Activated CD8-positive, alpha-beta T cell treated with anti-CD3 and anti-CD28 coated beads, Interleukin-2, amount 10 ng/mL, durations not matched to agents 7 days and 5 days (primary cell): ENCODE measurements around the gene RPL23. TPM values are rescaled to one million over a fixed set of nuclear protein-coding genes. Genes with fewer than 3 reads are reported as not detected.
A peak's percentile ranks its signal among the peaks of the same experiment; 100 is the strongest.

Experiments used
- ATAC-seq: fragments of 150-1000 bp; cut with Tn5 transposase; one replicate; pipeline ENCODE4 v1.10.0; 2021; ENCODE audit warnings: moderate library complexity
- CTCF ChIA-PET: fragments of 350-600 bp; sonication (Branson Sonifier 250); formaldehyde crosslinking; loops from one replicate; lab custom pipeline; 2021; ENCODE audit warnings: antibody characterized with exemption; lab: Charles Lee
- POLR2A ChIA-PET: fragments of 350-600 bp; sonication (Branson Sonifier 250); formaldehyde crosslinking; loops from one replicate; lab custom pipeline; 2021; ENCODE audit warnings: antibody characterized with exemption; lab: Charles Lee
- DNase-seq: peaks from one replicate; pipeline ENCODE4 v3.0.0-alpha.2; 2020
- H3K27ac Mint-ChIP-seq: one replicate; pipeline ENCODE4 v1.8.0; 2021; ENCODE audit warnings: mild to moderate bottlenecking, mixed read lengths
- H3K27me3 Mint-ChIP-seq: one replicate; pipeline ENCODE4 v1.8.0; 2021; ENCODE audit warnings: low read depth, mixed read lengths
- H3K36me3 Mint-ChIP-seq: one replicate; pipeline ENCODE4 v1.8.0; 2021; ENCODE audit warnings: low read depth, mixed read lengths
- H3K4me1 Mint-ChIP-seq: one replicate; pipeline ENCODE4 v1.8.0; 2021; ENCODE audit warnings: low read depth, mixed read lengths
- H3K4me3 Mint-ChIP-seq: one replicate; pipeline ENCODE4 v1.8.0; 2021; ENCODE audit warnings: mild to moderate bottlenecking, mixed read lengths
- H3K9me3 Mint-ChIP-seq: one replicate; pipeline ENCODE4 v1.8.0; 2022; ENCODE audit warnings: mixed read lengths; ENCODE audit not compliant: insufficient read depth
- total RNA-seq, 2 experiments: library from RNA; stranded (reverse); gene quantifications; one replicate each; pipeline ENCODE4 v1.2.3, GENCODE V29; 2021

RPL23 gene
- total RNA-seq, 2 experiments from 2014 or later = 1,130 to 1,164 TPM

DNA sequence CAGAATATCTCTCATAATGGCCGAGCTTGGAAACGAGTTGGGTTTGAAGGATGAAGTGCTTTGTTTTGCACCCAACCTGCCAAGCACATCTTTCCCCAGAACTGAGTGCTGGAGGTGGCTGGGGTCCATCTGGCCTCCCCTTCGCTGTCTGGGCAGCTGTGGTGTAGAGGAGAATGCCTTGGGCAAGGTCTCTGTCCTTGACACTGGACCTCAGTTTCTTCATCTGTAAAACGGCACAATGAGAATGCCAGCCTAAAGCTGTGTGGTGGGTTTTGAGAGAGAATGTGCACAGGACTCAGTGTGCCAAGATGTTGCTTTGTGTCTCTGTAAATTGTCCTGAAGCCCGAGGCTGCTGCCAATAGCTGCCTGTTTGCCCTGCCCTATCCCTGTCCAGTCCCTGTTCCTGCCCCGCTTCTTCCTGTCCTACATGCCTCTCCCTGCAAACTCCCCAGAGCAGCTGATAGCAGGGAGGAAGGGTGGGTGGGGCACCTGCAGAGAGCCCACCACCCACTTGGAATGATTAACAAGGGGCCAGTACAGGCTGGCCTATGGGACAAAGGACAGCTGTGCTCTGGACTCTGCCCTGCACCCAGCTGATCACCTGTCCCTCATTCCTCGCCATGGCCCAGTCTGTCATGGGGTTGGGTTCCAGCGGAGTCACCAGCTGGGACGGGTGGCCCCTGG, 31.7 kb upstream of the RPL23 start:
- Mint-ChIP-seq H3K4me1 (peaks cover 94% of the 10 kb centered on the region), H3K9me3 (no peaks in the 10 kb centered on the region), H3K27me3 (no peaks in the 10 kb centered on the region), H3K36me3 (peaks cover 90% of the 10 kb centered on the region), H3K4me3 (peak overlapping the region; percentile 37), H3K27ac (peak overlapping the region; percentile 76)
- ChIA-PET CTCF (interaction anchor here (0.9 to 4.9 kb wide), 5 partner anchors 13 to 98 kb away, joined by 3 to 21 read pairs (median 4); partner anchors contain the start of gene LASP1), POLR2A (interaction anchor here (0.6 to 3.3 kb wide), 6 partner anchors 8 to 48 kb away, joined by 3 to 25 read pairs (median 6); partner anchors contain the start of genes LASP1 and LASP1NB)
- ATAC-seq = no peak
- DNase-seq = no peak

DNA sequence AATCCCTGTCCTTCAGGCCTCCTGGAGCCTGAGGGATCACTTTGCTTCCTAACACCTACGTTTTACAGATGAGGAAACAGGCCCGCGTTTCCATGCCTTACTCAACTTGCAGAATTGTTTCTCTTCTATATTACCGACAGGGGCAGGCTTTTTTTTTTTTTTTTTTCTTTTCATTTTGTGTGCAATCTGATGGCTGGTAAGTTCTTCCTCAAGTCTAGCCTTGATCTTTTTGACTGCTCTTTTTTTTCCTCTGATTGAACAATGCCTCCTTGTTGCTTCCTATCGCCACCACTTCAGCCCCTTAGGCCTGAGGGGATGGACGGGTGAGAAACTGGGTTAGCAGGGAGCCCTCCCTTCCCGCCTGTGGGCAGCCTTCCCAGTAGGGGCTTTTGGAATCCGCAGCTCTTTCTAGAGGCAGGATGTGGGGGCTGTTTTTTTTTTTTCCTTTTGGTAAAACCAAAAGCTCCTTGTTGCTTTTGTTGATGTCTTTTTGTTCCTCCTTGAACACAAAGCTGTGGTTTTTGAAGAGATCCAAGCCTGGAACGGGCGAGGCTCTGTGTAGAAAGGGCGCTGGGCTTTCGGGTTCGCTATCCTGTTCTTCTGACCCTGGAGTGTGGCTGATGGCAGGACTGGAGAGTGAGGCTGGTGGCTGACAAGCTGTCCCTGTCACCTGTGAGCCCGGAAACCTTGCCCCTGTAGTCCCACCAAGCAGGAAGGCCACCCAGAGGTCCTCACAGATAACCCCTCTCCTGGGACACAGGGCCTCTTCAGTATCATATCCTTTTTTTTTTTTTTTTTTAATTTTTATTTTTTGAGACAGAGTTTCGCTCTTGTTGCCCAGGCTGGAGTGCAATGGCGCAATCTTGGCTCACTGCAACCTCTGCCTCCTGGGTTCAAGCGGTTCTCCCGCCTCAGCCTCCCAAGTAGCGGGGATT, 30.3 kb upstream of the RPL23 start:
- ChIA-PET POLR2A (interaction anchor here (0.8 to 3.3 kb wide), 3 partner anchors 9 to 315 kb away, joined by 3 to 25 read pairs (median 5); partner anchors contain the start of gene LASP1), CTCF (interaction anchor here (1.0 to 4.9 kb wide), 3 partner anchors 14 to 99 kb away, joined by 7 to 21 read pairs (median 7); partner anchors contain the start of gene LASP1)
- Mint-ChIP-seq H3K9me3 (no peaks in the 10 kb centered on the region), H3K4me1 (peaks cover 91% of the 10 kb centered on the region), H3K27me3 (no peaks in the 10 kb centered on the region), H3K4me3 (peak overlapping the region; percentile 54), H3K36me3 (peaks cover 91% of the 10 kb centered on the region), H3K27ac (peak overlapping the region; percentile 88)
- DNase-seq = no peak
- peak; percentile 41 for ATAC-seq

DNA sequence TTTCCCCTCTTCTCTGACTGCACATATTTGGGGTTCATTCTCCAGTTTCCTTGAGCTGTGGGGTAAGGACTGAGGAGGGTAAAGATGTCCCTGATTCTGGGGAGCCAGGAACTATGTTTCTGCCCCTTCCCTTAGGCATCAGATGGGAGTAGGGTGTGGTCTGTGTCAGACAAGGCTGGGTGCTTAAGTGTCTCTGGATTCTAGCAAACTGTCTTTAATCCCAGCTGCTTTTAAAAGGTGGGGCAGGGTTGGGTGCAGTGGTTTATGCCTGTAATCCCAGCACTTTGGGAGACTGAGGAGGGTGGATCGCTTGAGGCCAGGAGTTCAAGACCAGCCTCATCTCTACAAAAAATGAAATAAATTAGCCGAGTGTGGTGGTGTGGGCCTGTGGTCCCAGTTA, 29.3 kb upstream of the RPL23 start:
- ChIA-PET POLR2A (interaction anchor here (0.9 to 3.0 kb wide), 3 partner anchors 11 to 19 kb away, joined by 3 to 16 read pairs (median 10); partner anchors contain the start of gene LASP1), CTCF (interaction anchor here (0.9 to 2.9 kb wide), 4 partner anchors 11 to 100 kb away, joined by 3 to 15 read pairs (median 7); no protein-coding TSS in a partner anchor)
- H3K4me1 Mint-ChIP-seq = peaks cover 91% of the 10 kb centered on the region
- H3K4me3 Mint-ChIP-seq = peak overlapping the region; percentile 58
- H3K9me3 Mint-ChIP-seq = no peaks in the 10 kb centered on the region
- ATAC-seq (no peak), DNase-seq (no peak)
- peaks cover 91% of the 10 kb centered on the region for H3K36me3 Mint-ChIP-seq
- H3K27ac Mint-ChIP-seq = peak overlapping the region; percentile 88
- no peaks in the 10 kb centered on the region for H3K27me3 Mint-ChIP-seq

DNA sequence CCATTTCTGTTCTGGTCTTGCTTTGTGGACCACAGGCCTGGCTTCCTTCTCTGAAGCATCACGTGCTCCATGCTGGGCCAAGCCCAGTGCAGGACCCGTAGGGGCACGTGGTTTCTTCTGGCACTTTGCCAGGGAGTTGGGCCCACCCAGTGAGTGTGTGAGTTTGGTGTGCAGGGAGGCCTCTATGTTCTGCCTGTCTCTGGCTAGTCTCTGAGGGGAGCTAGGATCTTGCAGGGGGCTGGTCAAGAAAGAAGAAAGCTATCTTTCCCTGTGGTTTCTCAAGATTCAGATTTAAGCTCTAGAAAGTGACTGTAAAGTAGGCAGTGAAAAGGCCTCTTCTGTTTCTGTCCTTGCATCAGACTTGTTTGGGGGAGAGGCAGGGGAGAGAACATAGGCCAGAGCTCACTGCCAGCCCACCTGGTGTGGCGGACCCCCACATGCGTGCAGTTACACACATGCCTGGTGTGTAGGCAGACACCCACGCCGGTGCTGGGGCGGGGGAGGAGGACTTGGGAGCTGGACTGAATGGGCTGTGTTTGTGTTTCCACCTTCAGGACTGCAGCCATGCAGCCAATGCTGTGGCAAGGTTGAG, 28.2 kb upstream of the RPL23 start:
- Mint-ChIP-seq H3K4me3 (peak overlapping the region; percentile 58), H3K9me3 (no peaks in the 10 kb centered on the region), H3K27ac (peak overlapping the region; percentile 88), H3K36me3 (peaks cover 90% of the 10 kb centered on the region), H3K27me3 (no peaks in the 10 kb centered on the region), H3K4me1 (peaks cover 92% of the 10 kb centered on the region)
- DNase-seq = peak; percentile 77
- POLR2A ChIA-PET = interaction anchor here (0.9 to 3.0 kb wide), 7 partner anchors 8 to 28 kb away, joined by 3 to 16 read pairs (median 7); partner anchors contain the start of genes LASP1 and RPL23
- CTCF ChIA-PET = interaction anchor here (1.1 to 3.0 kb wide), 9 partner anchors 10 to 120 kb away, joined by 3 to 15 read pairs (median 8); partner anchors contain the start of genes LASP1 and LASP1NB
- peak; percentile 12 for ATAC-seq

DNA sequence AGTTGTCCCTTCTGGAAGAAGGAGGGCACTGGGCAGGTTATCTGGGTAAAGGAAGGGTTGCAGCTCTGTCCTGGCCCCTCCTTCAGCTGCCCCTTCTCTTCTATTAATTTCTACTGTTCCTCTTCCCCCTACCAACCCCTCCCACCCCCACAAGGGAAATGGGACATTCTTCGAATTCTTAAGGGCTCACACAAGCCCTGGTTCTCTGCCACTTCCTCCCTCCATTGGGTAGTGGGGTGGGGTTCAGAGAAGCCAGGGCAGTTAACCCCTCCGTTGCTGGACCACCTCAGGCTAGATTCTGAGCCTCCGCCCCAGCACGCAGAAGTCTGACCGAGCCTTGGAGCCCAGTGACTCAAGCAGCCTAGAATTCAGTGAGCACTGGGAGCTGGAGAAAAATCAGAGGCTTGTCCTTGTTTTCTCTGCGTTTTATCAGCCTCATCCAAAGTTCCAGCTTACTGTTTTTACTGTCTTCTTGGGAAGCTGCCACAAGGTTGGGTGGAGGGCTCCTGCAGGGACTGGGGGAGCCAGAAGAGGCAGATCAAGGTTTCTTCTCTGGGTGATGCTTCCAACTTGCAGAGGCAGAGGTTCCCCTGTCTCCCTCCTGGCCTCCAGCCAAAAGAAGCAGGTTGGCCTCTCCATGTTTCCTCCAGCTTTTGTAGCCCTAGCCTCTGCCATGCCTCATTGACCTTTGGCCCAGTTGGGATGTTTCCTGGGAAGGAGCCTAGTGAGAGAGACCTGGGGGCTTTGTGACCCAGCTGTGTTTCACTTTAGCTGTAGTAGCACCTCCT, 26.6 kb upstream of the RPL23 start:
- peaks cover 76% of the 10 kb centered on the region for H3K36me3 Mint-ChIP-seq
- POLR2A ChIA-PET = interaction anchor here (1.1 to 3.0 kb wide), 3 partner anchors 9 to 26 kb away, joined by 3 to 16 read pairs (median 4); partner anchors contain the start of genes LASP1 and RPL23

DNA sequence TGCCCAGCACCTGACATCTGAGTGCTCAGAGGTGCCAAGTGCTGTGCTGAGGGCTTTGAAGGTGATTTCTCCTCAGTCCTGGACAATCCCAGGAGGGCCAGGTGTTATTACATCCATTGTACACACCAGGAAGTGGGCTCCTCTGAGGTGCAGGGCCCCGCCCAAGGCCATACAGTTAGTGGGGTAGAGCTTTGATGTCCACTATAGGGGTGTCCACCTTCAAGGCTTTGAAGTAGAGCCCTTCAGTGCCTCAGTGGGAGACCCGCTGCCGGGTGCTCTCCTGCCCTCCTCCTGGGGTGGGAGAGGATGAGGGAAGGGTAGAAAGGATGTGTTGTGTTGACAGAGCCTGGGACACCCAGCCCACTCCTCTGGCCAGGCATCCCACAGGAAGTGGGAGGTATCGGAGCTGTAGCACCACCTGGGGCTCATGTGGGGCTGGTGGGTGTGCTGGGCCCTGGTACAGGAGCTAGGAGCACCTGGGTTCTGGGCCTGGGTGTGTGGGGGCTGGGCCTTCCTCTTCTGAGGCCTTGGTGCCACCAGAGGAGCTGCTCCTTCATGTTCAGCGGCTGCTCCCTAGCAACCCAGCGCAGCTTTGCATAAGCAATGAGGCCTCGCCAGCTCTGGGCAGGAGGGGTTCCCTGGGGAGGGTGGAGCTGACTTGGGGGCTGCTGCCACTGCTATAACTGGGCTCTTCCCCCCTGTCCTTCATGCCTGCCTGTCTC, 23.8 kb upstream of the RPL23 start:
- H3K4me1 Mint-ChIP-seq = peaks cover 95% of the 10 kb centered on the region
- H3K27ac Mint-ChIP-seq = peak overlapping the region; percentile 87
- ATAC-seq (peak; percentile 70), DNase-seq (peak; percentile 75)
- no peaks in the 10 kb centered on the region for H3K9me3 Mint-ChIP-seq
- H3K27me3 Mint-ChIP-seq = no peaks in the 10 kb centered on the region
- H3K4me3 Mint-ChIP-seq = peak overlapping the region; percentile 62
- ChIA-PET CTCF (interaction anchor here (0.9 to 1.9 kb wide), 7 partner anchors 10 to 298 kb away, joined by 3 to 6 read pairs (median 4); partner anchors contain the start of genes LASP1NB and RPL23), POLR2A (interaction anchor here (0.7 to 1.5 kb wide), 5 partner anchors 8 to 48 kb away, joined by 3 to 7 read pairs (median 4); partner anchors contain the start of genes LASP1 and LASP1NB)
- peaks cover 70% of the 10 kb centered on the region for H3K36me3 Mint-ChIP-seq

More for the DNA sequence above, 26.6 kb upstream of the RPL23 start:
- Mint-ChIP-seq H3K4me1 (peaks cover 90% of the 10 kb centered on the region), H3K4me3 (peak overlapping the region; percentile 66), H3K9me3 (no peaks in the 10 kb centered on the region), H3K27ac (peak overlapping the region; percentile 88), H3K27me3 (no peaks in the 10 kb centered on the region)
- CTCF ChIA-PET = interaction anchor here (0.7 to 3.0 kb wide), 7 partner anchors 8 to 118 kb away, joined by 3 to 15 read pairs (median 8); partner anchors contain the start of genes LASP1 and LASP1NB
- DNase-seq (peak; percentile 67), ATAC-seq (peak; percentile 5)

DNA sequence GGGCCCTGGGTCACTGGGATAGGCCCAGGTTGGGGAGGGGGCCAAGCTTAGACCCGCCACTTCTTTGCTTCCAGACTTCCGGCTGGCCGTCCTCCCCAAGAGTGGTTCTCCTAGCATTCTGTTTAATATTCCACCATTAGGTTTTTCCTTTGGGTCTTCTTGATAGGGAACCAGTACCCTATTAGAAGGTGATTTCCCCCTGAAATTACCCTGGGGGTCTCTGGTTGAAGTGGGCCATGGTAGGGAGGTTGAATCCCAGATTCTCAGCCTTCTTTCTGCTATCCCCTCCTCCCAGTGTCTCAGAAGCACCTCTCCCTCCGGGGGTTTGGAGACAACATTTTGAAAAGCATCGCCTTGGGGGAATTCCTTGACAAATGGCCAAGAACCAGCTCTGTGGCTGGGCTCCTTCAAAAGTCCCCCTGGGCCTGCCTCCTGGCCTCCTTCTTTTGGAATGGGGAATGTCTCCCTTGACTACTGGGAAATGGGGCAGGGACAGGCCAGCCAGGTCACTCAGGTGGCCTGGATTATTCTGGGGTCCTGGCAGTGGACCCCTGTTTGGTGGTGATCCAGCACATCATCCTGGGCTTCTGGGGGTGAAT, 22.1 kb upstream of the RPL23 start:
- peaks cover 68% of the 10 kb centered on the region for H3K36me3 Mint-ChIP-seq
- peak overlapping the region; percentile 75 for H3K27ac Mint-ChIP-seq
- peak overlapping the region; percentile 25 for H3K4me3 Mint-ChIP-seq
- ATAC-seq (no peak), DNase-seq (no peak)
- no peaks in the 10 kb centered on the region for H3K9me3 Mint-ChIP-seq
- peaks cover 87% of the 10 kb centered on the region for H3K4me1 Mint-ChIP-seq
- ChIA-PET CTCF (interaction anchor here (1.3 to 1.9 kb wide), 2 partner anchors 8 to 289 kb away, joined by 3 to 6 read pairs; no protein-coding TSS in a partner anchor), POLR2A (interaction anchor here (1.2 kb wide), 1 partner anchor 22 kb away, joined by 4 read pairs; the partner anchor contains the start of gene RPL23)
- no peaks in the 10 kb centered on the region for H3K27me3 Mint-ChIP-seq

DNA sequence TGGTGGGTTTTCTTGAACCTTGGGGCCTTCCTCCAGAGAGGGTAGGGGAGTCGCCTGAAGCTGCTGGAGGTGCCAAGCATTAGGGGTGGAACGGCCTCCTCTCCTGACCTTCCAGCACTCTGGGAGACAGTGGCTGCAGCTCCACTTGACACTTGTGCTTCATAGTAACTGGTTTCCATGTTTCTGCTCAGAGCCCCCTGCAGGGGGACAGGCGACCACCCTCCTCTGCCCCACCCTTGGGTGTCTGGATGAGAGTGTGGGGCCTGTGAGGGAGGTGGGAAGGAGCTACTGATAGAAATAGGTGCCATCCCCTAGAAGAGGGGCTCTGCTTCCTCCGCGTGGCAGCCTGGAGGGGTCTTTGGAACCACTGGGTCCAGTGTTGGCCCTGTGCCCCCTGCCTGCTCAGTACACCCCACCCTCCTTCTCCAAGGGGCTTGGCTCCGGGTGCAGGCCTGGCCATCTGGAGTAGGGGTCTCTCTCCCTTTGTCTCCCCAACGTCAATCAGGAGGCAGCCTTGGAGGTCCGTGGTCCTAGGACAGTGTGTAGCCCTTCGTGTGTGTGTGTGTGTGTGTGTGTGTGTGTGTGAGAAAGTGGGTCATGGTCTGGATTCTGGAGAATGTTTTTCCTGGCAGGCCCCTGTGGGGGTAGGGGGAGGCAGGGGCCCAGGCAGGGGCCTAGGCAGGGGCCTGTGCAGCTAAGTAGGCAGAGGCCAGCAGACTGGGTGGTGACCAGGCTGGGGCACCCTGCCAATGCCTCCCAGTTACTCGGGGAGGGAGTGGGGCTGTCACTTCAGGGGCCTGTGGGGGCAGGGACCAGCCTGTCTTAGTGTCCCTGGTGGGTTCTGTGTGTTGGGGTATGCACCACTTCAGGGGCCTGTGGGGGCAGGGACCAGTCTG, 21.2 kb upstream of the RPL23 start:
- ATAC-seq (no peak), DNase-seq (no peak)
- Mint-ChIP-seq H3K4me3 (peak overlapping the region; percentile 25), H3K4me1 (peaks cover 78% of the 10 kb centered on the region), H3K27ac (peak overlapping the region; percentile 75), H3K9me3 (no peaks in the 10 kb centered on the region), H3K27me3 (no peaks in the 10 kb centered on the region), H3K36me3 (peaks cover 64% of the 10 kb centered on the region)
- CTCF ChIA-PET = no interaction called here
- POLR2A ChIA-PET = interaction anchor here (1.2 to 1.5 kb wide), 2 partner anchors 21 to 24 kb away, joined by 4 to 5 read pairs; partner anchors contain the start of gene RPL23
